HepG2 (cell line): ENCODE measurements around the gene RFC2. TPM values are rescaled to one million over a fixed set of nuclear protein-coding genes. Genes with fewer than 3 reads are reported as not detected.

Experiments used
- ATF2 ChIP-seq: sonication (generic); formaldehyde crosslinking; IDR thresholded peaks from 2 replicates; pipeline ENCODE4 v1.4.0; 2020; ENCODE audit warnings: missing genetic modification reagents
- ATRX ChIP-seq: sonication (generic); formaldehyde crosslinking; IDR thresholded peaks from 2 replicates; pipeline ENCODE4 v1.4.0; 2020; ENCODE audit warnings: missing genetic modification reagents, borderline replicate concordance
- ETV5 ChIP-seq: IDR thresholded peaks from 2 replicates; pipeline ENCODE4 v1.6.1; 2018; ENCODE audit warnings: missing biosample characterization, missing genetic modification reagents, inconsistent platforms, borderline replicate concordance
- FOXA3 ChIP-seq: IDR thresholded peaks from 2 replicates; pipeline ENCODE4 v1.6.1; 2016; ENCODE audit warnings: missing genetic modification reagents, missing compliant biosample characterization
- GMEB2 ChIP-seq: IDR thresholded peaks from 2 replicates; pipeline ENCODE4 v1.6.1; 2016; ENCODE audit warnings: missing biosample characterization, missing genetic modification reagents, low read depth
- HDAC2 ChIP-seq: sonication (generic); formaldehyde crosslinking; IDR thresholded peaks from 2 replicates; pipeline ENCODE4 v1.4.0; 2020; ENCODE audit warnings: missing genetic modification reagents
- HIC2 ChIP-seq: sonication (generic); formaldehyde crosslinking; IDR thresholded peaks from 2 replicates; pipeline ENCODE4 v1.9.0; 2022; ENCODE audit warnings: low read depth, missing genetic modification reagents
- HOXA3 ChIP-seq: sonication (generic); formaldehyde crosslinking; IDR thresholded peaks from 2 replicates; pipeline ENCODE4 v1.5.0; 2020; ENCODE audit warnings: missing genetic modification reagents
- IKZF5 ChIP-seq: IDR thresholded peaks from 2 replicates; pipeline ENCODE4 v1.6.1; 2018; ENCODE audit warnings: missing genetic modification reagents, mild to moderate bottlenecking, missing compliant biosample characterization
- JARID2 ChIP-seq: sonication (generic); formaldehyde crosslinking; IDR thresholded peaks from 2 replicates; pipeline ENCODE4 v1.8.1; 2023; ENCODE audit warnings: missing genetic modification reagents, inconsistent platforms; ENCODE audit not compliant: insufficient replicate concordance
- MXI1 ChIP-seq: IDR thresholded peaks from 3 replicates; pipeline ENCODE4 v1.6.1; 2012; ENCODE audit warnings: low read depth, low read length, inconsistent platforms, borderline replicate concordance
- MYC ChIP-seq: sonication (generic); formaldehyde crosslinking; IDR thresholded peaks from 2 replicates; pipeline ENCODE4 v1.9.0; 2021; ENCODE audit warnings: missing genetic modification reagents, borderline replicate concordance
- NFKB2 ChIP-seq: sonication (generic); formaldehyde crosslinking; IDR thresholded peaks from 2 replicates; pipeline ENCODE4 v1.4.0; 2020; ENCODE audit warnings: missing genetic modification reagents, borderline replicate concordance
- NR2F6 ChIP-seq, 2 experiments: IDR thresholded peaks; 2 replicates each; pipeline ENCODE4 v1.6.1; 2016; ENCODE audit warnings: antibody characterized with exemption in 1 of 2, mild to moderate bottlenecking in 1 of 2
- RAD21 ChIP-seq: fragments of 450-650 bp; formaldehyde crosslinking; IDR thresholded peaks from 2 replicates; pipeline ENCODE4 v1.5.0; 2020; ENCODE audit warnings: mild to moderate bottlenecking
- RXRB ChIP-seq: IDR thresholded peaks from 2 replicates; pipeline ENCODE4 v1.6.1; 2016; ENCODE audit warnings: borderline replicate concordance, missing genetic modification reagents, missing compliant biosample characterization
- ZBTB38 ChIP-seq: sonication (generic); formaldehyde crosslinking; IDR thresholded peaks from 2 replicates; pipeline ENCODE4 v1.5.1; 2020; ENCODE audit warnings: mild to moderate bottlenecking, missing genetic modification reagents
- ZBTB7A ChIP-seq: sonication (generic); formaldehyde crosslinking; IDR thresholded peaks from 2 replicates; pipeline ENCODE4 v1.8.0; 2022; ENCODE audit warnings: mild to moderate bottlenecking, missing genetic modification reagents
- ZBTB7B ChIP-seq: sonication (generic); formaldehyde crosslinking; IDR thresholded peaks from 2 replicates; pipeline ENCODE4 v1.4.0; 2020; ENCODE audit warnings: missing genetic modification reagents
- ZFX ChIP-seq: sonication (generic); formaldehyde crosslinking; IDR thresholded peaks from 2 replicates; pipeline ENCODE4 v1.4.0; 2020; ENCODE audit warnings: mild to moderate bottlenecking, low read depth, missing genetic modification reagents, moderate library complexity
- ZMAT3 ChIP-seq: sonication (generic); formaldehyde crosslinking; conservative IDR thresholded peaks from 2 replicates; pipeline ENCODE4 v1.7.0; 2021; ENCODE audit warnings: missing genetic modification reagents
- ZMYM3 ChIP-seq: sonication (generic); formaldehyde crosslinking; IDR thresholded peaks from 2 replicates; pipeline ENCODE4 v1.5.1; 2020; ENCODE audit warnings: mild to moderate bottlenecking, missing genetic modification reagents
- ZNF362 ChIP-seq: sonication (generic); formaldehyde crosslinking; IDR thresholded peaks from 2 replicates; pipeline ENCODE4 v1.4.0; 2020; ENCODE audit warnings: missing genetic modification reagents, mild to moderate bottlenecking, borderline replicate concordance
- ZNF451 ChIP-seq: sonication (generic); formaldehyde crosslinking; IDR thresholded peaks from 2 replicates; pipeline ENCODE4 v1.5.0; 2020; ENCODE audit warnings: mild to moderate bottlenecking, missing genetic modification reagents
- polyA plus RNA-seq, 8 experiments: library from polyadenylated mRNA; depleted of rRNA in 3 of 8; stranded (reverse) in 7 of 8; unstranded in 1 of 8; fragments of >200 nt; fragmentation: Illumina TruSeq in 4 of 8; extraction: Trizol in 4 of 8; gene quantifications; 2 replicates each; pipeline versions ENCODE4 v1.2.1 to v1.2.3, GENCODE V29; 2011 to 2016; ENCODE audit warnings: low read depth in 4 of 8, missing spikeins in 1 of 8, mixed read lengths in 1 of 8; ENCODE audit not compliant: insufficient read depth in 1 of 8
- total RNA-seq, 5 experiments: library from RNA; depleted of rRNA; stranded (reverse); fragments of >200 nt; fragmentation: Illumina TruSeq; extraction: Trizol; gene quantifications; 2 replicates each; pipeline ENCODE4 v1.2.3, GENCODE V29; 2016; ENCODE audit warnings: low read depth in 1 of 5

The RFC2 gene
- total and polyA plus RNA-seq, 2 of the 13 experiments (the other 11 are each of a cell fraction or from before 2014, with no cell fraction given) = 14.6 to 43.5 TPM

- TF ChIP-seq ATRX (CRISPR knock-in tag) = no peak
- TF ChIP-seq MXI1 = no peak
- TF ChIP-seq ZBTB38 (CRISPR knock-in tag) = peak; percentile 13; the same call in 1 of the 2 replicates
- peak; percentile 44 for TF ChIP-seq FOXA3
- 0 out of 2 replicates have a peak, but pooled peaks have one; percentile 11 for TF ChIP-seq ETV5 (CRISPR knock-in tag)
- peak; percentile 58; the same call in 1 of the 2 replicates for TF ChIP-seq MYC
- TF ChIP-seq ZFX = peak; percentile 41; the same call in 1 of the 2 replicates
- 0 out of 2 replicates have a peak, but pooled peaks have one; percentile 23 for TF ChIP-seq ATF2 (CRISPR knock-in tag)
- TF ChIP-seq ZBTB7B = peak; percentile 83
- no peak for TF ChIP-seq HOXA3 (CRISPR knock-in tag)
- peak; percentile 51; the same call in 1 of the 2 replicates for TF ChIP-seq IKZF5 (CRISPR knock-in tag)
- TF ChIP-seq ZMAT3 (CRISPR knock-in tag) = no peak
- 0 out of 2 replicates have a peak, but pooled peaks have one; percentile 44 for TF ChIP-seq ZNF451
- TF ChIP-seq RXRB (CRISPR knock-in tag) = peak; percentile 25; the same call in 1 of the 2 replicates
- peak; percentile 53; the same call in 1 of the 2 replicates for TF ChIP-seq HDAC2
- TF ChIP-seq NR2F6 (IDR thresholded peaks at IDR 0.05) = no peak
- TF ChIP-seq NR2F6 (CRISPR knock-in tag; IDR thresholded peaks at IDR 0.05) = peak; percentile 55; the same call in 1 of the 2 replicates
- peak; percentile 80 for TF ChIP-seq HIC2 (CRISPR knock-in tag)
- TF ChIP-seq ZMYM3 (CRISPR knock-in tag) = peak; percentile 72; the same call in 1 of the 2 replicates
- 0 out of 2 replicates have a peak, but pooled peaks have one; percentile 70 for TF ChIP-seq ZBTB7A (CRISPR knock-in tag)
- TF ChIP-seq GMEB2 (CRISPR knock-in tag) = no peak
- peak; percentile 53 for TF ChIP-seq JARID2 (CRISPR knock-in tag)
- peak; percentile 72; the same call in 1 of the 2 replicates for TF ChIP-seq NFKB2
- peak; percentile 49; the same call in 1 of the 2 replicates for TF ChIP-seq ZNF362 (CRISPR knock-in tag)
- TF ChIP-seq RAD21 (CRISPR knock-in tag) = peak; percentile 77
Observed at GRCh38 chr7:74275401-74275881, 21.2 kb upstream of the RFC2 start (continued).
